Stimulated activated CD4-positive, alpha-beta T cell treated with anti-CD3 and anti-CD28 coated beads, Interleukin-1b, Interleukin-23, amount 100 ng/mL, for 48 hours (primary cell): ENCODE data around the gene SMIM35.

Source experiments
- DNase-seq: peaks from one replicate; pipeline ENCODE4 v3.0.0-alpha.2; 2020

SMIM35 gene

DNA sequence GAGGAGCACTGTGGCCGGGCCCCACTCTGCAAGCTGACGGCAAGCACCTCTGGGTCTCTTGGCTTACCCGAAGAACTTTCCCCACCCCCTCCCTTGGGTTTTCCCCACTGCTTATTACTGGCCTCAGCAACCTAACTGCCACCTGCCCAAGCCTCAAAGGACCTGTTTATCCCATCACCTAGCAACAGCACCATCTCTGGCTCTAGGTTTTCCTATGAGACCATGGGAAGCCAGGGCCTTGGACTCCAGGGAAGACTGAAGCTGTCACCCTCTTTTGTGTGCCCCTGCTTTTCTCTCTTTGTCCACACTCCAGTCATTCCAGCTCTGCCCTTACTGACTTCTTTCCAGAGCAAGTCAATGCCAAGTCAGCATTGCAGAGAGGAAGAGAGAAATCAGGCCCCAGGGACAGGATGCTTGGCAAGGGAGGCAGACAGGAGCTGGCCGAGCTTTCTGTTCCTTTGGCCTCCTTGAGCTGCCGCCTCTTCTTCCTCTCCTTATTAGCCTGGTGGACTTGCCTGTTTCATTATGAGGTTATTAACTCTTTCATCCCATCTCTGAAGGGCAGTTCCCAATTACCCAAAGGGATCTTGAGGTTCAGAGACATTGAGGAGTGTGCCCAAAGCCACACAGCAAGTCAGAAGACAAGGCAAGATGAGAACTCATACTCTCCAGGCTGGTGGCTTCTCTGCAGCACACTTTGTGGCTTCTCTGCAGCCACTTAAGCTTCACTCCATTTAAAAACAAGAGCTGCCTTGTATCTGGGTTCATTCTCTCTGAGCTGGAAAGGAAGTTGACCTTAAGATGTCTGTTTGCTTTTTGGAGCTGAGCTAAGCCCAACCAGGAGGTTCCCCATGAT lies at the start of gene SMIM35:
Gene SMIM35 (minus strand): TSS at position 51 of the 856 bp plus-strand sequence. CDS start 206 bp downstream, outside the sequence.
- DNase-seq, result no peak

DNA sequence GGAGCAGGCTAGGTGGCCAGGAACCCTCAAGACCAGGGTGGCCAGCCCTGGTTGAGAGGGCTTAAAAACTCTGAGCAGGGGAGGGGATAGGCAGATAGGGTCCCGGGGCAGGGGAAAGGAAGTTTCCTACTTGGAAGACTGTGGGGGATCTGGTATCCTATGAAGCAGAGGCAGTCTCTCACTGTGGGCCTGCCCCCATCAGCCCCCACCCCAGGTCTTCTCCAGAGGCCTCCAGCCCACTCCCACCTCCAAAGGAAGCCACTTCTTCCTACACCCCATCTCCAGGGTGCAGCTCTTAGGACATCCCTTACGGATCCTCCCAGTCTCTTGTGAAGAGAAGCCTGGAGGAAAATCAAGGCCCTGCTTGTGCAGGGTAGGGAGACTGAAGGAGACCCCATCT lies 49.6 kb upstream of the SMIM35 start:
- no peak for DNase-seq

DNA sequence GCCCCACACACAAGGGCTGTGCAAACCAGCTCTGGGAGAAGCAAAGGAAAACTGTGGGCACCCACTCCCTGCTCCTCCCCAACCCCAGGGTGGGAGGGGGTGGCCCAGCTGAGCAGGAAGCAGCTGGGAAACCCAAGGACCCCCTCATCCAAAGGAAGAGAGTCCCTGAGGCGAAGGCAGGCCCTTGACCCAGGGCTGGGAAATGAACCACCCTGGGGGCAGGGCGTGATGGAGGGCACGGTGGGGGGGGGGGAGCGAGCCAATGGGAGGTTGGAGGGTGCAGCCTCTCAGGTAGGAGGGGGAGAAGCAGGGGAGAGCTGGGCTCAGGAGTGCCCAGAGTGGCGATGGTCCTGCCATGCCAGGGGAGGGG lies 49.0 kb upstream of the SMIM35 start:
- no peak for DNase-seq

DNA sequence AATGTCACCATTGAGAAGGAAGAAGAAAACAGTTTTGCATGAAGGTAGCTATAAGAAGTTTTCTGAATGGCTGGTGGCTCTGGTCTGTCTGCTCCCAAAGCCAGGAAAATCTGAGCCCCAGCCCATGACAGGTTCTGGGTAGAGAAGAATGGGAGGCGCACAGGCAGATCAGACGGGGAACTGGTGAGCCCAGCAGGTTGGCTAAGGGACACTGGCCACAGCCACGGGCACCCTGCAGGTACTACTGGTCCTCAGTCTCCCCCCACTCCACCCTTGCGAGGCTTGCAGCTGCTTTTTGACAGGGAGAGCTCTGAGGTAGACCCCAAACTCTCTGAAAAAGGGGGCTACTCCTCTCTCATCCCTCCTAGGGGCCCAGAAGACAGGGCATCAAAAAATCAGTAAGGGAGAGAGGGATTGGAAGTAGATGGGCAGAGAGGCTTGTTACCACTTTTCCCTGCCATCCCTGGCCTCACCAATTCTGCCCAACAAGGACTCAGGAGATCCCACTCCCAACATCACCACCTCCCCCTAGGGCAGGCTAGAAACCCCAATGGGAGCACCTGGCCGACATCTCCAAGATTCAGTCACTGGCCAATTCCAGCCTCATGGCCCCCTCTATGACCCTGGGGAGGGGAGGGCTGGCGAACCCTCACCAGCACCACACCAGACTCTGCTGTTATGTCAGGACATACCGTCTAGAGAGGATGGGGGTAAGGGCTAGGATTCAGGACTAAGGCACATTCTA lies 48.5 kb upstream of the SMIM35 start:
- no peak for DNase-seq

DNA sequence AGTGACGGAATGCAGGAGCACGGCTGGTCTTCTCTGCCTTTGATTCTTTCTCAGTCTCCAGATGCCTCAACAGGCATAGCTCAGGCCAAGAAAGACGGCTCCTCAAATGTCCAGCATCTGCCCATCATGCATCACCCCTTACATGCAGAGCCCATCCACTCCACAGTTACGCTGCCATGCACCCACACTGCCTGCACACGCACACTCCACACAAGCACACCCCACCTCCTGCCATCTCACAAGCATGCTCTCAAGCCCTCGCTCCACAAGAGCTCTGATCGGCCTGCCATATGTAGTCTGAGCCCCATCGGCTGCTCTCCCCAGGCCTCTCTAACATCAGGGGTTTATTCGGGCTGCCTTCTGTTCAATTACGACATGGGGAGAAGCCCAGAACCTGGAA lies 47.1 kb upstream of the SMIM35 start:
- DNase-seq, result no peak

DNA sequence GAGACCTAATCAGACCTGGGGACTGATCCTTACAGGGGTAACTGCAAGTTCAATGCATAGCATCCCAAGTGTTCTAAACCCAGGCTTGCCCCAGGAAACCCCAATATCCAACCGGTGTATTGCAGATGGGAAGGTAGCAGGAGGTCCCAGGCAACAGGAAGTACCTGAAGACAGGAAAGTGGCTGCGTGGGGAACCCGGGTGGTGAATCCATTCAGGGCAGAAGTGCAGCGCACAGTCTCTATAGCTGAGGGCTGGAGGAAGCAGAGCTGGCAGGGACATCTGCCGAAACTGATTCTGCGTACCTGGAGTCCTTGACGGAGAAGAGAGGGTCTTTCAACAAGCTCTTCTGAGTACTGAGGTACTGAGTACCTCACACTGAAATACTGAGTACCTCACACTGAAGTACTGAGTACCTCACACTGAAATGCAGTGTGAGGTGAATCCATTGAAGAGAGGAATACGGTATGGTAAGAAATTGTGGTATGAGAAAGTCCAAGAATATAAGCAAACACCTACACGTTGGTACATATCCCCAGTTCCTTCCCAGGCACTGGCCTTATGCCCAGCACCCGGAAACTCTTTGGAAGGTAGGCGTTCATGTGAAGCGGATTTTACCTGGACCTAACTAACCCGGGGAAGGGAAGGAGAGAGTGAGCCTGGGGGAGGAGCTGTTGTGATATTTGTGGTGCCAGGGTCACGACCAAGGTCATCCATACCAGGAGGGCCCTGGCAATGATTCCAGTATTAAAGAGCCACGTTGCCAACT lies 45.8 kb upstream of the SMIM35 start:
- DNase-seq, result no peak

DNA sequence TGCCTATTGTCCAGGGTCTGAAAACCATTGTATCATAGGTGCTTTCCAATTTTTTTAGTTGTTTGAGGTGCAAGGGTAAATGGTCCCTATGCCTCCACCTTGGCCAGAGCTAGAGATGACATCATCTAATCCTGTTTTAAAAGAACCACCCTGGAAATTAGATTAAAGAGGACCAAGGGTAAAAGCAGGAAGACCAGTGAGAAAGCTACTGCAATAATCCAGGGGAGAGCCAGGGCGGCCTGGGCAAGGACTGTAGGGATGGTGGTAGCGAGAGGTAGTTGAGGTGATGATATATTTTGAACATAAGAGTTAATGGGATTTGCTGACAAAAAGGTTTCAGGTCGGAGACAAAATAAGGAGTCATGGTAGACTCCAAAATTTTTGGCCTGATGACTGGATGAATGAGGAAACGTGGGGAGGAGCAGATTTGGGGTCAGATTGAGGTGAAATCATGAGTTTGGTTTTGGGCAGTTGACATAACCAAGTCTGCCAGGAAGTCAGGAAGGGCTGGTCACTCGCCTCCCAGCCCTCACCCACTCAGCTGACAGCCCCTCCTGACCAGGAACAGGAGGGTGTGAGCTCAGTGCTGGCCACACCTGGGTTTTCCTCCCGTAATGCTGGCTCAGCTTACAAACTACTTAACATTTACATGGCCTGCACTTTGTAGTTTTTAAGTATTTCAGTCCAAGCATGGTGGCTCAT lies 42.9 kb upstream of the SMIM35 start:
- DNase-seq, result no peak

DNA sequence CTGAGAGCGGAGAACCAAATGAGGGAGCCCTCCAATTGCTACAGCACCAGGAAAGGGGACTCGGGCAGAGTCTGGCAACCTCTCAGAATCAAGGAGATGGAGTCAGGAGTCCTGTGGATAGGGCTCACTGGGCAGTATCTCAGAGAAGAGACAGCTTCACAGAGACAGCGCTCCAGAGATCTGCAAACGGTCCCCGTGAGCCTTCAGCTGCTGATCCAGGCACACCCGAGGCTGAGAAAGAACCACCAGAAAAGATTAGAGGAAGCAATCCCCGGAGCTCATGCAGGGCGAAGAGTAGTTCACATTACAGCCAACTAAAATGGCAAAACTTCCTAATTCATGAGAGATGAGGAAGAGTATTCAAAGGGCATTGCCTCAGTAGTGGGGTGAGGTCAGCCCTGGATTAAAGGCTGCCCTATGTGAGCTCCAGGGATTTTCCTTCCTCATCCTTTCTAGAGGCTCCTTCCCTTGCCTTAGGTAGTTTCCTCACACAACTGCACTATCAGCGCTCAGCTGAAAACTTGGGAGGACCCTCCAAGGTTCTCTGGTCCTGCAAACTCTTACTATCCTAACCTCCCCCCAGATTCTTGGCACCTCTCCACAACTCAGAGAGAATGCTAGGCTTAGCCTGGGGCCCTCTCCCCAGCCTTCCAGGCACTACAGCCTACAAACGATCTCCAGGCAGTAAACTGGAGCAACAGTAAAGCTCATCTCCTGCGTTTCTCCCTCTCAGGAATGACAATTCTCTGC lies 42.1 kb upstream of the SMIM35 start:
- no peak for DNase-seq

DNA sequence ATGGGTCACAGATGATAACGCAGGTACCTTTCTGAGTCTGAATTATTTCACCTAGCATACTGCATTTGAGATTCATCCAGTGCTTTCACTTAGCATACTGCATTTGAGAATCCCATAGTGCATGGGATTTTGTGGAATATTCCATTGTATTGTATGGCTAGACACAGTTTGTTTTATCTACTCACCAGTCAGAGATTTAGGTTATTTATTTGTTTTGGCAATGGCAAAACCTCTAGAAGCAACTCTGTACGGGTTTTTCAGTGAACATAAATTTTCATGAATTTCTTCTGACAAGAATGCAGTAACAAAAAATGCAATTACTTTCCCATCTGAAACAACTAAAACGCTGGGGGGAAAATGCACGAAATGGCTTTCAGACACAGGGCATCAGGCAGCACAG lies 41.5 kb upstream of the SMIM35 start:
- DNase-seq, result no peak

DNA sequence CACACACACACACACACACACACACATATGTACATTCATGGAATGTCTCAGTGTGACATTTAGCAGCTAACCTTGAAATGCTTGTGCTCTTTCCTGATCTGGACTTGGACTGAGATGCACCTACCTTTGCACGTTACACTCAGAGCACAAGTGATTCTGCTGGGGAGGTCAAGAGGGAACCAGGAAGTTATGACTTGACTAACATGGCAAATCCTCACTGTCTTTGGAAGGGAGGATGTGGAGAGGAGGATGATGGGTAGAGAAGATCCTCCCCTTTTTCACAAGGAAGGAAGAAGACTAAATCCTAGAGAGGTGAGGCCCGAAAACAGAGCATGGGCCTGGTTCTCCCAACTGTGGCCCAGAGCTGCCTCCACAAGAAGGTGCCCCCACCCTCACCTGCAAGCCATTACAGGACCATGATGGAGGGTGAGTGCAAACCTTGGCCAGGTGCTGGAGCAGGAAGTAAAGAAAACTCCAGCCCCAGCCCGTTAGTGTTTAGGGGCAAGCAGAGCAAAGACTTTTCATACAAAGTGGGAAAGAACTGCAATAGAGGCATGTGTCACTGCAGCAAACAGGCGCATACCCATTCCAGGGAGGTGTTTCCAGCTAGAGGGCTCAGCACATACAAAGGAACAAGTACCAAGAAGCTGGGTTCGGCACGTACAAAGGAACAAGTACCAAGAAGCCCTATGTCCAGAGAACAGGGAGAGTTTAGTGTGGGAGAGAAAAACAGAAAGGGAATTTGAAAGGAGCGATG lies 39.5 kb upstream of the SMIM35 start:
- no peak for DNase-seq

DNA sequence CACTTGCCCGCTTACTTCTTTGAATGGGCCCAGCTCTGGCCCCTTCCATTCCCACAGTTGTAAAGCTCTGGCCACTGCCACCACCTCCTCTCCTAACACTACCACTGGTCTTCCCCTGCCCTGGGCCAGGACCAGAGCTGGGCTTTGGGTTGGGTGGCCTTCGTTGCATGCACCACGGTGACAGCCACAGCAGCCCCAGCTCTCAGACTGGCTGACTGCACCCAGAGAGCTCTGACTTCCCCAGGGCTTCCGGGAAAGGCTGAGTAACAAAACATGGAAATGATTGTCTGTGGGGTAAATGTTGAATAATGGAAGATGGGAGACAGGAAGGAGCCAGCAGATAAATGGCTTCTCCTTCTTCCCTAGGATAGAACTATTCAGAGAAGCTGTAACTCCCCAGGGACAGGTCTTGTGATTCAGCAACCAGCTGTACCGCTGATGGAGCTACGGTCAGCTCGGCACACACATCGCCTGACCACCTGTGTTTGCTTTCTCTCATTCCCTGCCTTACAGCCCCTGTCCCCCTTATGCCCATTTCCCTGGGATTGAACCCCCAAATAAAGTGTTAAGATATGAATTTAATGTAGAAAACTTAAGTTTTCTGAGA lies 38.3 kb upstream of the SMIM35 start:
- no peak for DNase-seq

DNA sequence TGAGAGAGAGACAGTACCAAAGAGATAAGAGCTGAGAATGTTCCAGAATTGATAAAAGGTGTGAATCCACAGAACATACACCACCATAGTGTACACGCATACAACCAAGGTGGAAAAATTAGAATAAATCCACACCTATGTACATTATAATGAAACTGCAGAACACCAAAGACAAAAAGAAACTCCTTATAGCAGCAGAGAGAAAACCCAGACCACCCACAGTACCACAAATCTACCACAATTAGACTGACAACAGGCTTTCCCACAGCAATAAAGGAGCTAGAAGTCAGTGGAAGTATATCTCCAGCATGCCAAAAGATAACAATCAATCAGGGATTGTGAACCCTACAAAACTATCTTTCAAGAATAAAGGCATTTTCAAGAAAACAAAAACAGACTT lies 34.0 kb upstream of the SMIM35 start:
- DNase-seq, result no peak

DNA sequence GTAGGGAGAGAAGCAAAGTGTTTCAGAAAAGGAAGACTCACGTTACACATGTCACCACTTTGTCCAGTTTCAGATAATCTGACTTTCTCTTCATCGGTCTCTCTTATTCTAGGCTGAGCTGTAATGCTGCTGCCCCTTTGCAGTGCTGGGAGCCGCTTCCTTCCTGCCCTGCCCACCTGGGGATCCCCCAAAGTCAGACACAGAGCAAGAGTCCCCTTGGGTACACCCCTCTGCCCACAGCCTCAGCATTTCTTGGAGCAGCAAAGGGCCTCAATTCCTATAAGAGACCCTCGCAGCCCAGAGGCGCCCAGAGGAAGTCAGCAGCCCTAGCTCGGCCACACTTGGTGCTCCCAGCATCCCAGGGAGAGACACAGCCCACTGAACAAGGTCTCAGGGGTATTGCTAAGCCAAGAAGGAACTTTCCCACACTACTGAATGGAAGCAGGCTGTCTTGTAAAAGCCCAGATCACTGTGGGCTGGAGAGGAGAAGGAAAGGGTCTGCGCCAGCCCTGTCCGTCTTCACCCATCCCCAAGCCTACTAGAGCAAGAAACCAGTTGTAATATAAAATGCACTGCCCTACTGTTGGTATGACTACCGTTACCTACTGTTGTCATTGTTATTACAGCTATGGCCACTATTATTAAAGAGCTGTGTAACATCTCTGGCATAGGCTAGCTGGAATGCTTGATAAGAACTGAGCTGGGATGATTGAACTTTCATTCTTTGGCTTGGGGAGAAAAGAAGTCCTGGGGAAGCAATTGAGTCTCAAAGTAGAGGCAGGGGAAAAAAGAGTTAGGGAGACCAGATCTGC lies 31.2 kb upstream of the SMIM35 start:
- DNase-seq, result no peak

DNA sequence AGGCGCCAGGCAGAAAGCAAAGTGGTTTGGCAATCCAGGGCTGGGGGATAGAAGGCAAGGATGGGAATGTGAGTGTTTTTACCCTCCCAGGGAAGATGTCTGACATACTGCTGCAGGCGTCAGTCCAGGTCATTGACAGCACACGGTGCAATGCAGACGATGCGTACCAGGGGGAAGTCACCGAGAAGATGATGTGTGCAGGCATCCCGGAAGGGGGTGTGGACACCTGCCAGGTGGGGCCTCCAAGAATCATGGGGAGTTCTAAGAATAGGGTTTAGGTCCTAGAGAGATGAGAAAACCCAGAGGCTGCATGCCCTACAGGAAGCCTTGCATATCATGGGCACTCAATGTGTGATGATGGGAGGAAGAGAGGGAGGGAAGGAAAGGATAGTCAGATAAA lies 28.3 kb upstream of the SMIM35 start:
- no peak for DNase-seq

DNA sequence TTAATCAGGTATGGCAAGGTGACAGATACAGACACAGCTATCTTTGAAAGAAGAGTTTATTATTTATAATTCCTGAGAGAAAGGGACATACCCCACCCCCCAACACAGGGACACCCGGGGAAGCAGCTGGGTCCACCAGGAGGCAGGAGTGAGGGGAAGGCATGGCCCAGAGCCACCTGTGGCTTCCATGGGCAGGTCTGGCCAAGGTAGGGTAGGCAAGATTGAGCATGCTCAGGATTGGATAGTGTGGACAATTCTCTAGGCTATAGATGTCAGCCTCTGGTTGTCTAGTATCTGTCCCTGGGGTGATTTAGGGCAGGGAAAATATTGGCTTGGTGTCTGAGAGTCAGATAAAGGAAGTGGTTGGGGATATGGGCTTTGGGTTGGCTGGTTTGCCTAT lies 27.5 kb upstream of the SMIM35 start:
- DNase-seq, result no peak

DNA sequence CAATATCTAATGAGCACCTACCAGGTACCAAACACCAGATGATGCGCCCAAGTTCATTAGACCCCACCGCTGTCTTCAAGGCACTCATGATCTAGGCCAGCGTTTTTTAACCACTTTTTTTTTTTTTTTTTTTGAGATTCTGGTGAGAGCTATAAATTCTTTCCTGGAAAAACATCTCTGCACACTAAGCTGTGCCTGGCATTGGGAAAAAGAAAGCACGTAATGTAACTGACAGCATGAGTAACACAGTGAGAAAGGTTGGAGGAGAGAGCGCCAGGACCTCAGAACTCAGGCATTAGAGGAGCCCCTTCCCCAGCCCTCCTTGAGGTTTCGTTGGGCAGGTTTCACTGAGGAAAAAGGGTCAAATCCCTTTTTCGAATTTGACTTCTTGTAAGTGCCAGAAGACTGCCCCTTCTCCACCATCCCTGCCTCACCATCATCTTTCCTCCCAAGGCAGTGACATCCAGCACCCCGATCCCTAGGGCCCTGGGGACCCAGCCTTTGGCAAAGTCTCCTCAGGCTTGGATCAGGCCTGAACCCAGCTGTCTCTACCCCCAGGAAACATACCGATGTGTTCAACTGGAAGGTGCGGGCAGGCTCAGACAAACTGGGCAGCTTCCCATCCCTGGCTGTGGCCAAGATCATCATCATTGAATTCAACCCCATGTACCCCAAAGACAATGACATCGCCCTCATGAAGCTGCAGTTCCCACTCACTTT lies 26.1 kb upstream of the SMIM35 start:
- DNase-seq, result no peak

DNA sequence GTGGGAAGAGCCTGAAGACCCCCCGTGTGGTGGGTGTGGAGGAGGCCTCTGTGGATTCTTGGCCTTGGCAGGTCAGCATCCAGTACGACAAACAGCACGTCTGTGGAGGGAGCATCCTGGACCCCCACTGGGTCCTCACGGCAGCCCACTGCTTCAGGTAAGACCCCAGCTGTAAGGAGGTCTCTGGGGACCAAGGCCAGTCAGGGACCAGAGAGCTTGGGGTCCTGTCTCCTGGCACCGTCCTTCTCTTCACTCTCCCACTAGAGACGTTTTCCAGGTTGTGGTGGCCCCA lies 24.9 kb upstream of the SMIM35 start:
- no peak for DNase-seq

DNA sequence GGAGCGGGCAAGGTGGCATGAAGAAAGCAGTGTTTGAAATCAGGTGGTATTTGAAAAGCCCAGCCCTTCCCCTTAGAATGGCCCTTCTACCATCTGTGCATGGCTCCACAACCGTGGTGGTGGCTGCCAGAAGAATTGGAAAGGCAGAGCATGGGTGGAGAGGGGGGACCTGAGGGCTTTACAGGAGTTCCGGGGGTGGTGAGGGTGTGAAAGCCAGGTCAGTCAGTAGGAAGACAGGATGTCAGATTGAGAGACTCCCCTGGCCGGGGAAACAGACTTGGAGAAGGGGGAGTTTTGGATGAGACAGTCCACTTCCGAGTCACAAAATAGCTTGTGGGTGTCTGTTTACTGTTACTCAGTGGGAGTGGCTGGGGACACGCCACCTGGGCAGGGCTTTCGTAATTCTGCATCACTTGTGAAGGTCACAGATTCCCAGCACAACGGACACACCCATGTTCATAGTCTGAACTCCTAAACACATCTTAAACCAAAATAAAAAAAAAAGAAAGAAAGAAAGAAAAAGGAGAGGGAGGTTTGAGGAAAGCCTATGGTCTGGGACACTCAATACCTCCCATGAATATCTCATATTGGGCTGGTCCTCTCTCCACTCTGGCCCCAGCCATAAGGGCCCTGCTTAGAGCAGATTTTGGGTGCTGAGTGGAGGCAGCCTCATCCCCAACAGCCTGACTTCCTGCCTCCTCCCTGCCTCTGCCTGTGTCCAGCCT lies 24.4 kb upstream of the SMIM35 start:
- DNase-seq, result no peak

DNA sequence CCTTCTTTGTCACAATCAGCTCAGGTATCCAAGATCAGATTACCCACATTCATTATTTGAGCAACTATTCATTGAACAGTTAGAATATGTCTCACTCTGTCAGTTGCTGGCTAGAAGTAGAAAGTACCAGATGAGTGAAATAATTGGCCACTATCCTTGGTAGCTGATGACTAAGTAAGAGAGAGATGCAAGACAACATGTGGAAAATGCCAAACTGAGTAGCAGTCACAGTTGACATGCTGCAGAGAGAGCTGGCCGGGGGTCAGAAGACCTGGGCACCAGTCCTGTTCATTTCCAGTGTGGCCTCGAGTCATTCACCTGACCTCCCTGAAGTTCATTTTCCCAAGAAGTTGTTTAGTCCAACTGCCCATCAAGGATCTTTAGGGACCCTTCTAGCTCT lies 22.5 kb upstream of the SMIM35 start:
- no peak for DNase-seq
